HG03521 (cell line): ENCODE measurements around the gene FBXW4.
"Not testable (repeated sequence)": the region's sequence is repeated elsewhere in the genome, so short reads cannot be mapped to it uniquely, and the experiment has no call there.

Source experiments
- ATAC-seq: cut with Tn5 transposase; IDR thresholded peaks from one replicate; pipeline ENCODE4 v1.9.1; 2021; ENCODE audit warnings: mild to moderate bottlenecking, moderate library complexity; ENCODE audit not compliant: unreplicated experiment

Gene FBXW4

DNA sequence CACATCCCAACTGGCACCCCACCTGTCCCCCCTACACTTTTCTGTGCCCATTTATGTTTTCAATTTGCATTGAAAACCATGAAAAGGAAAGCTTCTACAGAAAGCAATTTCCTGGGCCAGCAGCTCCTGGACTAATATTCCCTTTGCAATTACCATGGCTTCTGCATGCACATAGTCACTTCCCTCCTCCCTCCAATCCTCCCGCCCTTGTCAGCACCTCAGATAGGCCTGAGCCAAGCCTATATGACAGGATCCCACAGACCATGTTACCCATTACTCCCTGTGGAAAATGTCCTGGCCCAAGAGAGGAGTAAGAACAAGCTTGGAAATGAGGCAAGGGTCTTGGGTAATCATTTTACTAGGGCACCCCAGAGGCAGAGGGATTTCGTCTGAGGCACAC lies 38.1 kb downstream of the FBXW4 start:
- no peak for ATAC-seq

GRCh38 chr10:101655570-101655969 lies 39.4 kb downstream of the FBXW4 start:
- ATAC-seq, result no peak

- ATAC-seq, result no peak
Observed at GRCh38 chr10:101653536-101653935, 41.4 kb downstream of the FBXW4 start.

GRCh38 chr10:101651336-101651735 lies 43.6 kb downstream of the FBXW4 start:
- no peak for ATAC-seq

- ATAC-seq, result no peak
Observed at GRCh38 chr10:101650863-101651262, 44.1 kb downstream of the FBXW4 start.

DNA sequence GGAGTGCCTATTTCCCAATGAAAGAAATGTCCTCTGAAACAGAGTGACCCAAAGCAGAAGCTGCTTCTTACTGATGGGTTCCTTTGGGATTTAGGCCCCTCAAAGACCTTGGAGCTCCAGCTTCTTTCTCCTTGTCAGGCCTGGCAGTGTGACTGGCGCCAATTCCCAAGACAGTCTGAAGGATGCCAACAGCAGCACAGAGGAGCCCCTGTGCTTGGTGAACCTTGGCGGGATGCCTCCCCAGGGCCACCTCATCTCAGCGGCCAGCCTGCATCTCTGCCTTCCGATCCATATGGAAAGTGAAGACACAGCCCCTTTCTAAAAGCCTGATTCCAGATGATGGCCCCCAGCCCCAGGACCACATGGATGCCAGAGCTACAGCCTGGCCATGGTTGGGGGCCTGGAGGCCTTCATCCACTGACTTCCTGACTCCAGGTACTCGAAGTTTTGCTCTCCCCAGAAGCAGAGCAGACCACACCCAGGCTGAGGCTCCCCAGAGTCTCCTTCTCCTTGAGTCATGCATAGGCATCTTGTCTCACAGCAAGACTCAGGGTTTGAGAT lies 45.4 kb downstream of the FBXW4 start:
- no peak for ATAC-seq

- ATAC-seq, result no peak
Observed at GRCh38 chr10:101647255-101647654, 47.7 kb downstream of the FBXW4 start.

GRCh38 chr10:101646364-101646763 lies 48.6 kb downstream of the FBXW4 start:
- no peak for ATAC-seq

GRCh38 chr10:101645659-101646058 lies 49.3 kb downstream of the FBXW4 start:
- ATAC-seq, result no peak

GRCh38 chr10:101644002-101644401 lies 51.0 kb downstream of the FBXW4 start:
- ATAC-seq, result no peak

DNA sequence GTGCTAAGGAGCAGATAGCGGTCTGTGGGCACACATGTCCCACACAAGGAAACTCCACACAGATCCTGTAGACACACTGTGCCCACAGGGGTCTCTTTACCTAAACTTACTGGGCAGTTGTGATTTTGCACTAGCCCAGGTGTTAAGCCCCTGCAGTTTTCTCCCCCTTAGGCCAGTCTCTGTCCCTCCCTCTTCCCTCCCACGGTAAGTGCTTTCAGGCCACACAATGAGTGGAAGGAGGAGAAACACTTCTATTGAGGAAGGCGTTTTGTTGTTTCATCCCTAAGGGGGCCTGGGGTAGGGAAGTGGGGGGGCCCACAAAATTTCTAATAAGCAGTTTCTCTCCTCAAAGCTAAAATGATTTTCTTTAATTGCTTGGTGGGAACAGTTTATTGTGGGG lies 51.4 kb downstream of the FBXW4 start:
- no peak for ATAC-seq

DNA sequence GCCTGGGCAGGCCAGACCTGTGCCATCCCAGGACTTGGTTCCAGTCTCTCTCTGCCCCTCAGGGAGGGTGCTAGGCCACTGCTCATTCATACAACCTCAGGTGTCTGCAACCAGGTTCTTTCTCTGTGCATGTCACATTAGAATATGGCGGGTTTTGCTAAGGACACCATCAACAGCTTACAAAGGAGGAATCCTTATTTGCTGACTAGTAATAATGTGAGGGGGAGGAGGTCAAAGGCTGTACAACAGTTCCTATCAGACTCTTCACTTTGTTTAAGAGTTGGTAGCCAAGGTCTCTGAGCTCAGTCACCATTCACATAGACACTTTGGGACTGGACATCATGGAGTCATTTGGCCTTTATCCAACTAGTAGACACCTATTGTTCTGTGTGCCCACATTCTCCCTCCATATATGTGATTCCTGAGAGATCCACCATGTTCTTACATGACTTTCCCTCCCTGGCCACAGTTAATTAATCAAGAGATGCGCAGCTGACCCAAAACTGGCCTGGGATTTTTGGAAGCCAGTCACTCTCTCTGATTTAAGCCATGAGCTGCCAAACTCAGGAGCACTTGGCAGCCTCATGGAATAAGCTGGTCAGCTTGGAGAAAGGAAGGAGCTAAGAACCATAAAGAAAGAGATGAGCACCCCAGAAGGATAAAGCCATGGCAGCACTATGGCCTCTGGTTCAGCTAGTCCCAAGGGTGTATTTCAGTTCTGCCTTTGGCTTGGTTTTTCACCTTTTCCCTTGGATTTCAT lies 55.6 kb downstream of the FBXW4 start:
- no peak for ATAC-seq

GRCh38 chr10:101633510-101633909 lies 61.5 kb downstream of the FBXW4 start:
- ATAC-seq, result not testable (repeated sequence)

DNA sequence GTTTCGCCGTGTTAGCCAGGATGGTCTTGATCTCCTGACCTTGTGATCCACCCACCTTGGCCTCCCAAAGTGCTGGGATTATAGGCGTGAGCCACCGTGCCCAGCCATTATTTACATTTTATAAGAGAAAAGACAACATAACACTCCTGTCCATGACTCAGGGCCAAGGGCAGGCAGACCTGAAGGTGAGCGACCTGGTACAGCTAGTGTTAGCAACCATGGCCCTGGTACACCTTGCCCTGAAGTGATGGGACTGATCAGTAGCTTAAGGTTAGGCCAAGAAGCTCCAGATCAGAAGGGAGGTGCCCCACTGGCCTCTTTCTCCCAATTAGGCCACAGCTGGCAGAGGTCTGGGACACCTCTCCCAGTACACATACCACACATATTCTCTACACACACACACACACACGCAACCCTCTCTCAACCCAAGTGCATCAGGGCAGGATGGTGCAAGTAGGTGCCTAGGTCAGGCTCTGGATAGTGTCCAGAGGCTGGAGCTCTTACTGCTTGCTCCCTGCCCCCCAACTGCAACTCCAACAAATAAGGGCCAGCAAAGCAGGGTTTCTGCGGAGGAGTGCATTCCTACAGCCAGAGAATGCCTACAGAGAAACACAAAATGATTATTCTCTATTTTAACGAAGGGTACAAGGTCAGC lies 63.0 kb downstream of the FBXW4 start:
- no peak for ATAC-seq

DNA sequence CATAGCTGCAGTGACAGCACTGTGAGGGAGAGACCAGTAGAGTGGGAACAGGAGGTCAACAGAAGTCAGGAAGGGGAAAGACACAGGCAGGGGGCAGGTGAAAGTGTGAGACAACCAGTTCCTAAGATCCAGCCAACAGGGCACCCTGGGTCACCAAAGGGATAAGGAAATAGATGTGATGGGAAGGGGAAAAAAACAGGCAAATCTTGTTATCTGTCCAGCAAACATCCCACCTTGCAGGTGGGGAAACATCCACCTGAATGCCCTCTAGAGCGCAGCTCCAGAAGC lies 64.4 kb downstream of the FBXW4 start:
- no peak for ATAC-seq

DNA sequence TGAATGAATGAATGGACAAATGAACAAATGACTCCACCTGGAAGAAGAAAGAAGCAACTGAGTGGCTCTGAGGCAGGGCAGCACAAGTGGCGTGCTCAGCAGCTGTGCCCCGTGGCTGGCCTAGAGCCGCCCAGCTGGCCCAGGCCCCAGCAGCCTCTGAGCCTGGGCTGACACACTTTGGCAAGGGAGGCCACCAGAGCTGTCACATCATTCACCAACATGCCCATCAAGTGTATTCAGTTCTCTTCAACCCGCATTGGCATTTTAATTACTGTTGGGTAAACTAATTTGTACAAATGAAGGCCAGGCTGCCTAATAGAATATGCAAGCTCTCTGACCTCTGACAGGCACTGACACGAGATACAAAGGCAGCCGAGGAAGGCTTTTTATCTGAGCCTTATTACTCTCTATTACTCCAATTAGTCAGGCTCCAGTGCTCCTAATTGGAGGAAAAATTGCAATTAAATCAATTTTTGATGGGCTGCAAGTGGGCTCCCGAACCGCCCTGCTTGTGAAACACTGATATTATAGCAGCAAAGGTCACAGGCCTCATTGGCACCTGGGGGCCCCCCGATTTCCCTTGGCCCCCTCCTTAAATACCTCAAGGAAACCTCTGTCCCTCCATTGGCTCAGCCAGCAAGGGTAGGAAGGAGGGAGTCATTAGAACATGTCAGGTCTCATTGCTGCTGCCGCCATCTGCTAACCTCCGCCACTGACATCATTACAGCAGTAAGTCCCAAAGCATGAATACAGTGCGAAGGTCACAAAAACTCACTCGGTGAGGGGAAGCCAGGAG lies 64.9 kb downstream of the FBXW4 start:
- no peak for ATAC-seq

GRCh38 chr10:101625821-101626412 lies 69.1 kb downstream of the FBXW4 start:
- ATAC-seq, result no peak

GRCh38 chr10:101624526-101625102 lies 70.4 kb downstream of the FBXW4 start:
- no peak for ATAC-seq

DNA sequence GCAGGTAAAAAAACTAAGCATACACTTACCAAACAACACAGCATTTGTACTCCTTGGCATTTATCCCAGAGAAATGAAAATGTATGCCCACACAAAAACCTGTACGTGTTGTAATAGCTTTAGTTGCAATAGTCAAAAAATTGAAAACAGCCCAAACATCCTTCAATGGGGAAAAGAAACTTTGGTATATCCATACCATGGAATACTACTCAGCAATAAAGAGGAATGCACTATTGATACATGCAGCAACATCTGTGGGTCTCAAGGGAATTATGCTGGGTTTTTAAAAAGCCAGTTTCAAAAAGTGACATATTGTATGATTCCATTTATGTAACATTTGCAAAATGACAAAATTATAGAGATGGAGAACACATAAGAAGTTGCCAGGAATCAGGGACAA lies 71.4 kb downstream of the FBXW4 start:
- no peak for ATAC-seq

DNA sequence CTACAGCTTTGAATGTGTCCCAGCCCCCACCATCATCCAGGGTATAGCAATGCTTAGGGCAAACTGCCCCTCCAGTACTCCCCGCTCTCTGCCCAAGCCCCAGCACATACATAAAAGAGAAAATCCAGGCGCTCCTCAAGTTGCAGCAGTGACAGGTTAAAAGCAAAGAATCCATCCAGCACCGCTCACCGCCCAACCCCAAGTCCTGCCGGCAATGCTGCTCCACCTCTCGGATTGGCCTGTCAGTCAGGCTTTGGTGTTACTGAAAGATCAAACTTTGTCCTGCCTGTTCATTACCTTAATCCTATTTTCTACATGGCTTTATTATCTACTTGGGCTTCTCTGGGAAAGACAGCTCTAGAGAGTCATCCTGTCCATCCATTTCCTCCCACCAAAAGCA lies 75.0 kb downstream of the FBXW4 start:
- no peak for ATAC-seq

- no peak for ATAC-seq
Observed at GRCh38 chr10:101618871-101619270, 76.1 kb downstream of the FBXW4 start.
